HG02970 (cell line): ENCODE data around the gene CYB5B.

Experiments used
- ATAC-seq: cut with Tn5 transposase; IDR thresholded peaks from one replicate; pipeline ENCODE4 v1.9.1; 2021; ENCODE audit warnings: mild to moderate bottlenecking, moderate library complexity, moderate number of reproducible peaks; ENCODE audit not compliant: unreplicated experiment, low FRiP score

The CYB5B gene, protein sequence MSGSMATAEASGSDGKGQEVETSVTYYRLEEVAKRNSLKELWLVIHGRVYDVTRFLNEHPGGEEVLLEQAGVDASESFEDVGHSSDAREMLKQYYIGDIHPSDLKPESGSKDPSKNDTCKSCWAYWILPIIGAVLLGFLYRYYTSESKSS

DNA sequence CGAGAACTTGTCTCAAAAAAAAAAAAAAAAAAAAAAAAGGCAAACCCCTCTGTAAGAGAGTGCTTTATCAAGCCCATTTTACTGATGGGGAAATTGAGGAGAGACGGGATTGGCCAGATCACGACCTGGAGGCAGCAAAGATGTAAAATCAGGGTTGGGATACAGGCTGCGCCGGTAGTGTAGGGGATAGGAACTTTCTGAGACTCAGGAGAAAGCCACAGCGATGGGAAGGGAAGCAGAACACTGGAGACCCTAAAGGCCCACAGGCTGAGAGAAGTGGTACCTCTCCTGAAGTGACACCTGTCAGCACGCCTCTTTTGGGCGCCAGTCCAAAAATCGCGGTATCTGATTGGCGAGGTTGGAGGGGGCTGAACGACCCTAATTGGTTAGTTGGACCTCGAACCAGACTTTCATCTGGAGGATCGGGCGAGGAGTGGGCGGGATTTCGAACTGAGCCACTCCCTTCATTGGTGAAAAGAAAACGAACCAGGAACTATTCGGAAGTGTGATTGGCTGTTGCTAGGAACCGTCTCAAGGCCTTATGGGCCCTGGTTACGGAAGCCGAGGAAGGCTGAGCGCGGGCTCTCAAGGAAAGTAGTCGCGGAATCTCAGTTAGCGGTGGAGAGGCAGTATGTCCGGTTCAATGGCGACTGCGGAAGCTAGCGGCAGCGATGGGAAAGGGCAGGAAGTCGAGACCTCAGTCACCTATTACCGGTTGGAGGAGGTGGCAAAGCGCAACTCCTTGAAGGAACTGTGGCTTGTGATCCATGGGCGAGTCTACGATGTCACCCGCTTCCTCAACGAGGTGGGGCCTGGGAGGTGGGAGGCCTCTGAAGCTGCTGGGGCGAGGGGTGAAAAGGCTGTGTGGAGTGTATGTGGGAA lies at the start of gene CYB5B:
TSS of gene CYB5B (plus strand) at position 567 of the 882 bp plus-strand sequence. CDS start at position 632, 65 bp downstream.
- peak; percentile 87 for ATAC-seq

DNA sequence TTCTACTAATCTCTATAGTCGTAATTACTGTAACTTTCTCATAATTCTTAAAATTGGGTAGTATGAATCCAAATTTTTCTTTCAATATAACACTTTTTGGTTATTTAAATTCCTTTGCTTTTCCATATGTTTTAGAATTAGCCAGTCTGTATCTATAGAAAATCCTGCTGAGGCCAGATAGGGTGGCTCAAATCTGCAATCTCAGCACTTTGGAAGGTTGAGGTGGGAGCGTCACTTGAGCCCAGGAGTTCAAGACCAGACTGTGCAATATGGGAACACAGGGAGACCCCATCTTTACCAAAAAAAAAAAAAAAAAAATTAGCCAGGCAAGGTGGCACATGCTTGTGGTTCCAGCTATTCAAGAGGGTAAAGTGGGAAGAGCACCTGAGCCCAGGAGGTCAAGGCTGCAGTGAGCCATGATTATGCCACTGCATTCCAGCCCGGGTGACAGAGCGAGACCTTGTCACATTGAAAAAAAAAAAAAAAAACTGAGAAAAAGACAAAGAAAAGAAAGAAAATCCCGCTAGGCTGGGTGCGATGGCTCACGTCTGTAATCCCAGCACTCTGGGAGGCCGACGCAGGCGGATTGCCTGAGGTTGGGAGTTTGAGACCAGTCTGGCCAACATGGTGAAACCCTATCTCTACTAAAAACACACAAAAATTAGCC lies 47.9 kb upstream of the CYB5B start:
- ATAC-seq = no peak

DNA sequence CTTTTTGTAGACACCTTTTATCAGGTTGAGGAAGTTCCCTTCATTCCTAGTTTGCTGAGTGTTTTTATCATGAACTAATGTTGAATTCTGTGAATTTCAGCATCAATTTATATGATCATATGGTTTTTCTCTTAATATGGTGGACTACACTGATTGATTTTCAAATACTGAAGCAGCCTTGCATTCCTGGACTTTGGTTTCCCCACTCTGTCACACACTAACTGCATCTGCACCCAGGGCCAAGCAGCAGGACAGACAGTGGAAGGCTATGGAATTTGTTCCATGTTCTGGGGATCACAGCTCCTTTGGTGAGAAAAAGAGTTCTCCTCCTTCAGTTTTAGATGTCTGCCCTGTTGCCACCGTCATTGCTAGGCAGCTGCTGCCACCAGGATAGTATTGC lies 46.4 kb upstream of the CYB5B start:
- ATAC-seq = no peak

DNA sequence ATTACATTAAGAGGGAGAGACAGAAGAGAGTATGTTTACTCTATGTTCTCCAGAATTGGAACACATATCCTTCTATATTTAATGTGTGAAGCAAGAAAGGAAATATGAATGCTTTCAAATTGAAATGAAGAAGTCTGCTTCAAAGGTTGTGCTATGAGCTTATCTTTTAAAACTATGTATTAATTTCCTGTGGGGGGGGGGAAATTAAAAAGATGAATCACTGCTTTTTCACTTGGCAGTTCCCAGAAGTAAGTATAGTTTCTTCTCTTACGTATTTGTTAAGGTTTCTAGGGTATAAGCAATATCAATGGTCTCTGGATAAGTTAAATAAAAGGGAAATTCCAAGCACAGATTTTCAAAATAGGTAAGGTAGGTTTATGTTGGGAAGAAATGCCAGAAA lies 45.7 kb upstream of the CYB5B start:
- no peak for ATAC-seq

DNA sequence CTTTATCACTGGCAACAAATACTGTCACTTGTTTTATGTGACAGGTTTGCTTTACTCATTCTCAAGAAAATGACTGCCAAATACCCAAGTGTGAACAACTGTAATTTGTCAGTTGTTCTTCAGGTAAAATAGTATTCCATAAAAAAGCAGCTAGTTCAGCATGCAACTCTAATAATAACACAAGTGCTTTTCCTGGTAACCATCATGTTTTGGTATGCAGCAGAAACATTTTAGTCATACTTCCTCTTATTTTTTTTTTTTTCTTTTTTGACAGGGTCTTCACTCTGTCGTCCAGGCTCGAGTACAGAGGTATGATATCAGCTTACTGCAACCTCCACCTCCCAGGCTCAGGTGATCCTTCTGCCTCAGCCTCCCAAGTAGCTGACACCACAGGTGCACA lies 43.2 kb upstream of the CYB5B start:
- no peak for ATAC-seq

DNA sequence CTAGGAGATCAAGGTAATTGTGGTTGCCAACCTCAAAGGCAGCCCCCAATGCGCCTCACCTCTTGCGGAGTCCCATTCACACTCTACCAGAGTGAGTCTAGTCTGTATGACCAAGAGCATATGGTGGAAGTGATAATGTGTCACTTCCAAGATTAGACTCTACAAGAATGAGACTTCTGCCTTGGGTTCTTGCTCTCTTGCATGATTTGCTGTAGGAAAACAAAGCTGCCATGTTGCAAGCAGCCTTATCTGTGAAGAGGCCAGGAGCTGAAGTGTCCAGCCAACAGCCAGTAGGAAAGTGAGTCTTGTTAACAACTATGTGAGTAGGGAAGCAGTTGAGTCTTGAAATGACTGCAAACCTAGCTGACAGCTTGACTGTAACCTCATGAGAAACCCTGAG lies 42.0 kb upstream of the CYB5B start:
- no peak for ATAC-seq

DNA sequence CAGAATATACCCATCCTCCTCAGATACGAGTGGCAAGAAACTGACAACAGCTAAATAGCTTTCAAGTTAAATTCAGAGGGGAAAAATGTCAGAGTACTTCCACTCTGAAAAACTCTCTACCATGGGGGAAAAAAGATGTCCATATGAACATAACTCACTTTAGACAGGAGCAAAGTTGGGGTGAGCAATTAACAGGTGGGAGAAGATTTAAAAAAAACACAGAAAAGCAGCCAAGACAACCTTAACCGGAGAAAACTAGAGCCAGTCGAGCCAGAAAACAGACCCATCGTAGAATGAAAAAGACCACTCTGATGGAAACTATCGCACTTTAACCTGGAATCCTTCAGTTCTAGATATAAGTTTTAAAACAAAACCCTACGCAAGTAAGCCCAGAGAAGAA lies 39.4 kb upstream of the CYB5B start:
- no peak for ATAC-seq

DNA sequence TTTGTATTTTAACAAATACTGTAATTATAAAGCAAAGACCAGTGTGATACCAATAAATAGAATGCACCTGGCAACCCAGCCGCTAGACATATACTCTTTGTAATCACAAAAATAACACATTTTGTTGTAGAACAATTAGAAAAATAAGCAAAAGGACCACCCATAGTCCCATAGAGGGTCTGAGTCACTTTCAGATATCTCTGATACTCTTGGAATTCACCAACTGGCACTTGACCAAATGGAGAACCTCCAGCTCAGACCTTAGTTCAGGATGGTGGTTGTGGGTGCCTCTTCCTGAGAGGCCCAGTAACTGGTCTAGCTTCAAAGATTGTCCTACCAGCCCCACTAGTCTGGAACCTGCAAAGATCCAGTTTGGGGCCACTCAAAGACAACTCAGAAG lies 37.8 kb upstream of the CYB5B start:
- ATAC-seq = no peak

DNA sequence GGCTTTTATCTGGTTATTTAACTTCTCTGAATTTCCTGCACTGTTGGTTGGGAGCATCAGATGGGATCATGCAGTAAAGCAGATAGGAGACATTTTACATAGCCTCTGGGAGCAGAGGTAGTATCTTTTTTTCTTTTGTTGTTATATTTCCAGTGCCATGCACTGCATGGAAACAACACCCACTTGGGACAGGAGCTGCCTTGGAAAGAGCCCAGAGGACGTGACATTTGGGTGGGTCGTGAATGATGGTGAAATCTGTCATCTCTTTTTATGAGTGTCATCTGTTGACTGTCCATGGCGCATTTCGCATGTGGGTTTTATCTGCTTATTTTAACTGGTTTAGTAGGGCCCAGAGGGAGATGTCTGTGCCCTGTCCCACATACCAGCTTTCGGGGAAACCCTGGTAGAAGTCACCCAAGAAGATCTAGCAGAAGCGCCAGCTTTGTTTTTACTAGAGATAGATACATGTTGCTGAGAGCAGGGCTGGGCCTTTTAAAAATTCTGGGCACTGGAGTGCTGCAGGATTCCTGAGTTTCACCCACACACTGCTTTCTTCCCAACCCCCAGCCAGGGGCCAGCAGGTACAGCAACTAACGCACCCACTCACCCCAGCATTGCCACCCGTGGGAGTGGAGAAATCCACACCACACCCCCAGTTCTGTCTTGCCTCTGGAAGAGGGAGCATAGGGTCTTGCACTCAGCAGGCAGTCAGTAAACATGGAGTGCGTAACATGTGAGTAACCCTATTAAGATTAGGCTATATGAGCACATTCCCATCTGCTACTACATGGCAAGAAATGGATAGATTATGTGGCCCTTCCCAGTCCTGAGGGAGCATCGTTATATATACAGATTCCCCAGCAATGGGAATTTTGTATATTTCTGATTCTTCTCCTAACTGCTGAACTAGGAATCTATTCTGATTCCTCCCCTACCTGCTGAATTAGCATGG lies 30.2 kb upstream of the CYB5B start:
- ATAC-seq = no peak

DNA sequence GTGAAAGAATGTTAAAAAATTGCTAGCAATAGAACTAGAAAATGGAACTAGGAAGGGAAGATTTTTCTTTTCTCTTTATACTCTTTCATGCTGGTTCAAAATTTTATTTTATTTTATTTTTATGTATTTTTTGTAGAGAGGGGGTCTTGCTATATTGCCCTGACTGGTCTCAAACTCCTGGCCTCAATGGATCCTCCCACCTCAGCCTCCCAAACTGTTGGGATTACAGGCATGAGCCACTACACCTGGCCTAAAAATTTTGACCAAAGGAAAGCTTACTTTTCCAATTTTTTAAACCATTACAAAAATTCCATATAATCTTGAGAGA lies 28.6 kb upstream of the CYB5B start:
- no peak for ATAC-seq

DNA sequence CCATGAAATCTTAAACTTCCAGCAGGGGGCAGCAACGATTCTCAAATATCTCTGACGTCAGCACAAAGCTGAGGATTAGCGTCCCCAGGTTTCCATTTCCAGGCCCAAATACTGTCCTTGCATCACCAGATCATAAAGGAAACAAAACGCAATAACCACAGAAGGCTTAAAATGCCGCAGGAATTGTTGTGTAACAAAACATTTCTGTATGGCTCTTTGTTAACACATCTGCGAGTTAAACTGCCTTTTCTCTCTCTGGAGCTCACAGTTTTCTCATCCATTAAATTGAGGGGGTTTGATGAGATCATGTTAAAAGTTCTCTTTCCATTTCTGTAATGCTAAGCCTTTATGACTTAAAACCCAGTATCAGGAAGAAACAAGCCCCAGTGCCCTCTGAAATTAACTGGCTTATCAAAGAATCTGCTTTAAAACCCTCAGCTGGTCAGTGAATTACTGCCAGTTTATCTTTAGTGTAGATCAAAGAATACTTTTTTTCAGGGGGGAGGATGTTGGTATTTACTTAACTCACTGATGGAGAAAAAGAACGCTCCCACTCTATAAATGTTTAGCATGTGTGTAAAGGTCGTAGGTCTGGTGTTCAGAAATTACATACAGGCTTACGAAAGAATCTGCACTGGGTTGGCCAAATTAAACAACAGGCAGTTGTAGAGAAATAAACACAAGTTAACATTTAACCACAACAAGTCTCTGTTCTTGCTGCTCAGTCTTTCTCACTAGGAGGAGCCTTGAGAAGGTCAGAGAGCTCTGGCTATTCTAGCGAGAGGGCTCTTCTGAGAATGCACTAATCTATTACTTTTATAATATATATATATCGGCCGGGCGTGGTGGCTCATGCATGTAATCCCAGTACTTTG lies 28.0 kb upstream of the CYB5B start:
- ATAC-seq = no peak

DNA sequence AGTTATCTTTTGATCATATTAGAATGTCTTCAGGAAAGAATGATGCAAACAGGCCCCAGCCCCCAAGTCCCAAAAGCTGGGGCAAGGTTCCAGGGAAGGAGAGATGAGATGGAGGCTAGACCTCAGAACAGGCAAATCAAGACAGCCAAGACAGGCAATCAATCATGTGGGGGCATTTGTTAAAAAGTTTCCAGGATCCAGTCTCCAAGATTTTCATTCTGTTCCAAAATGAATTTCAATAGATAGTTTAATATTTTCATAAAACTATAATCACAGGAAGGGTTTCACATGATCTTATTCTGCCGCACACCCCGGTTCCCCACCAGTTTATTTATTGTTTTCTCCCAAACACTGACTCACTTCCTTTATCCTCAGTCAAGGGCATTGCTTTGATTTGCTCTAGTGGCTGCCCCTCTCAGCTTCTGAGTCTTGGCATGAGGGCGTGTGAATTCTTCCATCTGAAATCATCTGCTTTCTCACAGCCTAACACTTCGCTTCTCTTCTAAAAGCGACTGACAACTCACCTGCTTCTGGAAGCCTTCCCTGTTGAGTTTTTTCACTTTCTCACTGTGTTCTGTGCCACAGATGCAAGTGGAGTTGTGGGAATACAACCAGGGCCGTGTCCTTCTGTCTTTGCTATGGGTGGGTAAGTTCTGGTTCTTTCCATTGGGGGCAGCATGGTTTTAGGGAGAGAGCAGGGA lies 26.4 kb upstream of the CYB5B start:
- no peak for ATAC-seq

DNA sequence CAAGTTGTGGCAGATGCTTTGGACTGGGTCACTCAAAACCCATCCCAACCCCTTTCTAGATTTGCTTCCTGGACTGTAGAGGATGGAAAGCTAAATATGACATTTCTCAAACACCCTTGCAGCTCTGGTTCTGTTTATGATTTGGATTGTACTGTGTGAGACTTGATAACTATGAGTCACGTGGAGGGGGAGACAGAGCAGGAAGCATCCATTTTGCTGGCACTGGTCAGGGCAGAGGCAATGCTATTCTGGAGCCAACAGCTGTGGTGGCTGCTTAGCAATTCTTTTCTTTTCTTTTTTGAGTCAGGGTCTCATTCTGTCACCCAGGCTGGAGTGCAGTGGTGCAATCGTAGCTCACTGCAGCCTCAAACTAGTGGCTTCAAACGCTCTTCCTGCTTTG lies 25.1 kb upstream of the CYB5B start:
- ATAC-seq = no peak

DNA sequence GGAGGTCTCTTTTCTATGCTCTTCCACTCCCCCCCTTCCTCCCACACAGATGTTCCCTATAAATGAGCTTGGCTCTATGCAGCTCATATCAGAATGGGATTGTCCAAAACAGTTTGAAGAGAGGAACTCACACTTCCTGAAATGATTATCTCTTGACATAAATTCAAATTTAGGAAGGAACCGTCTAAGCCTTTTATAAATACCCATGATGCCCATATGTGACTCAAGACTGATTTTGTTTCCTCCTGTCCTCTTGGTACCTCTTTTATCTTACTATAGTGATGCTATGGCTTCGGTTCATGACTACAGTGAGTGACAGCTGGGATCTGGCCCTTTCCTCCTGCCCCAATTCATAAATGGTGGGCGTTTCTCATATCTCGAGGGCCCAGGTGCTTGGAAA lies 22.0 kb upstream of the CYB5B start:
- ATAC-seq = no peak

DNA sequence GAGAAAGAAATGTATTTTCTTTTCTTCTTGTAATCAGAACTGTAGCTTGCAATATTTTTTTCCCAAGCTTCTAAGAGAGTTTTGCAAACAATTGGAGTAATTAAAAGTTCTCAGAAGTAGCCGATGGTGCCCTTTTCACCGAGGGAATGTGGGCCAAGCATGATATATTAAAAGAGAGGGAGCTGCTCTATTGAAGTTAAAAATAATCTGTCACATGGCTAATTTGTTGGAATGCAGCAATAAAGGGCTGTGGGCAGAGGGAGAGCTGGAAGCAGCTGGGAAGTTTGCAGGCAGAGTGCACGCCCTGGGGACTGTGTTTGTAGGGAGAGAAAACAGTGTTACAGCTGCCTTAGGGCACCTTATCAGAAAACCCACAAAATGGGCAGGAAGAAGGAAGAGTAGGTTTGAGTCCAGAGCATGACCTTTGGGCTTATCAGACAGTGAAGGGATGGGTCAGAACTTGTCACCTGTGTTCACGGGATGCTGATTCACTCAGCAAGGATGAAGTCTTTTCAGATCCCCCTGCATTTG lies 20.1 kb upstream of the CYB5B start:
- no peak for ATAC-seq

DNA sequence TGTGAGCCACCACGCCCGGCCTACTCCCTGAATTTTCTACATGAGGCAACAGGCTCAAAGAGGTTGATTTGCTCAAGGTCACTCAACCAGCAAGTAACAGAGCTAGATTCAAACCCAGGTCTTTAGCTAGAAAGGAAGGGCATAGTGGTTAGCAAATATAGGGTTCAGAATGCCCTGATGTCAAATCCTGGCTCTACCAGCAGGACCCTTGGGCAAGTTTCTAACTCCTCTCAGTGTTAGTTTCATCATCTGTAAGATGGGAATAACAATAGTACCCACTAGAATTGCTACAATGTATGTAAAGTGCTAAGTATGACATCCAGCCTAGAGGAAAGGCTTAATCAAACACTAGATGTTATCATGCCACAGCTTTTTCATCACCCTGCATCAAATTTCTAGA lies 19.1 kb upstream of the CYB5B start:
- ATAC-seq = no peak

DNA sequence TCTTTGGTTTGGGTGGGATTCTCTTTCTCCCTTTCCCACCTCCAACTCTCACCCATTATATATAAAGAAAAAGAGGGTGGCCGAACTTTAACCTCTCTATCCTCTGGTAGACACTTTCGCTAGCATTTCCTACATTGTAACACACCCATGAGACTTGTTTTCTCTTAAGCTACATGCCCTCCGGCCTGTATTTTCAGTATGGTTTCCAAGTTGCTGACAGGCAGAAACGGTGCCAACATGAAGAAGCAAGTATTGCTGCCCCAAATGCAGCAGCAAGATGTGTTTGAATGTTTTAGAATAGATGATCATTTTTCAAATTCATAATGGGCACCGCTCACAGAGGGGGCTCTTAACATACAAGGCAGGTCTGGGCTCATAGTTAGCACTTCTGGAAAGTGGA lies 18.7 kb upstream of the CYB5B start:
- ATAC-seq = no peak

DNA sequence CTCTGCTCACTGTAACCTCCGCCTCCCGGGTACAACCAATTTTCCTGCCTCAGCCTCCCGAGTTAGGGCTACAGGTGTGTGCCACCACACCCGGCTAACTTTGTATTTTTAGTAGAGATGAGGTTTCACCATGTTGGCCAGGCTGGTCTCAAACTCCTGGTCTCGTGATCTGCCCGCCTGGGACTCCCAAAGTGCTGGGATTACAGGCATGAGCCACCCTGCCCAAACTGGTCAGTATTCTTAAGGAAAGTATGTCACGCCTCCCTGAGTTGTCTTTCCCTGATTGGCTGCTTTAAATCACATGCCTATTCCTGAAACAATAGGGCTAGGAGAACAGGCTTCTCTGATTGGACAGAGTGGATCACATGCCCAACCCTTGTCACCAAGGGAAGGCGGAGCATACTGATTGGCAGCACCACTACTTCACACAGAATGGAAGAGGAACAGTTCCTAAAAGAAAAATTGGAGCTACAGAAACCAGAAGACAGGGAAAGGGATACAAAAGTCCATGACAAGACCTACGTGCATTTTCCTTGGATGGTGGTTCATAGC lies 17.6 kb upstream of the CYB5B start:
- ATAC-seq = no peak
